Body of pancreas (tissue), 4 donors: Measurements from ENCODE around the gene CHFR.

Experiments
- CTCF ChIP-seq, 7 experiments: fragments of 450-650 bp in 4 of 7; fragments of 200-600 bp in 3 of 7; sonication (generic) in 3 of 7; IDR thresholded peaks; one replicate each; pipeline ENCODE4 v1.5.1; 2016 to 2019; ENCODE audit warnings: antibody characterized with exemption in 7 of 7
- POLR2A ChIP-seq, 3 donors: fragments of 450-650 bp; IDR thresholded peaks; one replicate each; pipeline ENCODE4 v1.6.1; 2016; ENCODE audit warnings: antibody characterized with exemption in 3 of 3, mild to moderate bottlenecking in 2 of 3

GRCh38 chr12:132904718-132905328 lies 17.4 kb upstream of the CHFR start:
- TF ChIP-seq CTCF (IDR thresholded peaks at IDR 0.05), result peak; percentile 33 to 76 (median 65)
- no peak for TF ChIP-seq POLR2A (IDR thresholded peaks at IDR 0.05)
